Measurements from ENCODE around the gene LMF2. TPM values are rescaled to one million over a fixed set of nuclear protein-coding genes. Genes with fewer than 3 reads are reported as not detected.

The LMF2 gene
- total and polyA plus RNA-seq, 2 of the 4 experiments (the other 2 are of a cell fraction): 16.8 to 82.6 TPM

GRCh38 chr22:50553310-50553709 is 45.8 kb upstream of the LMF2 start:
- Histone ChIP-seq H3K14ac (replicated peaks; ENCODE audit: low read depth, low read length) (no peak overlapping the region), H3K56ac (ENCODE audit: extremely low read depth, insufficient read depth, low read length) (no peak overlapping the region), H2AFZ (replicated peaks; ENCODE audit: low read length, poor library complexity) (no peak overlapping the region), H3K27me3 (ENCODE audit: control insufficient read depth, insufficient read depth, low read length) (peaks cover 55% of the 10 kb centered on the region), H3K27ac (ENCODE audit: insufficient read depth, low read length) (no peak overlapping the region), H3K4ac (ENCODE audit: low read depth, low read length) (no peak overlapping the region), H4K5ac (ENCODE audit: low read depth, low read length) (no peak overlapping the region), H3K18ac (ENCODE audit: low read depth, low read length) (no peak overlapping the region), H3K4me1 (ENCODE audit: control insufficient read depth, insufficient read depth, low read length) (no peaks in the 10 kb centered on the region), H2BK15ac (ENCODE audit: low read depth, low read length) (no peak overlapping the region), H3K9me3 (ENCODE audit: control insufficient read depth, insufficient read depth, low read length) (no peaks in the 10 kb centered on the region), H2AK9ac (replicated peaks; ENCODE audit: low read depth, low read length, poor library complexity) (no peak overlapping the region), H3K9ac (ENCODE audit: low read depth, low read length) (no peak overlapping the region), H2BK20ac (ENCODE audit: low read depth, low read length) (no peak overlapping the region), H2AK5ac (ENCODE audit: low read depth, low read length) (no peak overlapping the region), H3K4me2 (ENCODE audit: low read depth, low read length) (no peak overlapping the region), H2BK5ac (ENCODE audit: low read depth, low read length, poor library complexity, severe bottlenecking) (no peak overlapping the region), H3K23ac (ENCODE audit: low read depth, low read length) (no peak overlapping the region), H3K4me3 (ENCODE audit: insufficient read depth, low read depth, low read length) (no peak overlapping the region), H3K79me1 (ENCODE audit: low read depth in 1 of 2, low read length in 2 of 2) (no peaks in the 10 kb centered on the region), H3K9me1 (ENCODE audit: insufficient read depth, low read length) (no peaks in the 10 kb centered on the region), H4K8ac (ENCODE audit: low read depth in 2 of 2, low read length in 2 of 2) (no peak overlapping the region), H2BK120ac (ENCODE audit: low read depth, low read length) (no peak overlapping the region), H4K20me1 (ENCODE audit: insufficient read depth, low read length) (no peaks in the 10 kb centered on the region), H3K36me3 (ENCODE audit: control insufficient read depth, insufficient read depth, low read length) (no peaks in the 10 kb centered on the region), H4K91ac (ENCODE audit: insufficient read depth, low read depth, low read length) (no peak overlapping the region)
- WGBS, 2 experiments (ENCODE audit: extremely low coverage in 2 of 2, insufficient read length in 1 of 2): 60% methylated on average over 2 of the region's 8 CpGs; no CpG with 5 or more reads in 1 of the 2 experiments
- ChIA-PET CTCF (interaction anchor here (1.0 to 1.4 kb wide), 2 partner anchors 10 to 28 kb away, joined by 3 read pairs; partner anchors contain the start of gene SYCE3), POLR2A (ENCODE audit: unreplicated experiment) (no interaction called here)
- no peak for TF ChIP-seq MAFK (IDR thresholded peaks at IDR 0.05; ENCODE audit: low read depth, low read length)
- no peak for TF ChIP-seq MXI1 (IDR thresholded peaks at IDR 0.05; ENCODE audit: borderline replicate concordance, low read depth, low read length)
- TF ChIP-seq, protein P1, sequence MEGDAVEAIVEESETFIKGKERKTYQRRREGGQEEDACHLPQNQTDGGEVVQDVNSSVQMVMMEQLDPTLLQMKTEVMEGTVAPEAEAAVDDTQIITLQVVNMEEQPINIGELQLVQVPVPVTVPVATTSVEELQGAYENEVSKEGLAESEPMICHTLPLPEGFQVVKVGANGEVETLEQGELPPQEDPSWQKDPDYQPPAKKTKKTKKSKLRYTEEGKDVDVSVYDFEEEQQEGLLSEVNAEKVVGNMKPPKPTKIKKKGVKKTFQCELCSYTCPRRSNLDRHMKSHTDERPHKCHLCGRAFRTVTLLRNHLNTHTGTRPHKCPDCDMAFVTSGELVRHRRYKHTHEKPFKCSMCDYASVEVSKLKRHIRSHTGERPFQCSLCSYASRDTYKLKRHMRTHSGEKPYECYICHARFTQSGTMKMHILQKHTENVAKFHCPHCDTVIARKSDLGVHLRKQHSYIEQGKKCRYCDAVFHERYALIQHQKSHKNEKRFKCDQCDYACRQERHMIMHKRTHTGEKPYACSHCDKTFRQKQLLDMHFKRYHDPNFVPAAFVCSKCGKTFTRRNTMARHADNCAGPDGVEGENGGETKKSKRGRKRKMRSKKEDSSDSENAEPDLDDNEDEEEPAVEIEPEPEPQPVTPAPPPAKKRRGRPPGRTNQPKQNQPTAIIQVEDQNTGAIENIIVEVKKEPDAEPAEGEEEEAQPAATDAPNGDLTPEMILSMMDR (conservative IDR thresholded peaks at IDR 0.05; ENCODE audit: low read depth, low read length): no peak
- TF ChIP-seq USF2 (IDR thresholded peaks at IDR 0.05; ENCODE audit: low read depth, low read length): no peak
- TF ChIP-seq NFE2L2 (IDR thresholded peaks at IDR 0.05; ENCODE audit: low read depth, low read length): no peak
- TF ChIP-seq RCOR1 (IDR thresholded peaks at IDR 0.05; ENCODE audit: insufficient replicate concordance, low read length): no peak
- no peak for TF ChIP-seq POLR2A (IDR thresholded peaks at IDR 0.05; ENCODE audit: low read depth, low read length)
- TF ChIP-seq RFX5 (IDR thresholded peaks at IDR 0.05; ENCODE audit: low read depth, low read length): no peak
- TF ChIP-seq, protein P2, sequence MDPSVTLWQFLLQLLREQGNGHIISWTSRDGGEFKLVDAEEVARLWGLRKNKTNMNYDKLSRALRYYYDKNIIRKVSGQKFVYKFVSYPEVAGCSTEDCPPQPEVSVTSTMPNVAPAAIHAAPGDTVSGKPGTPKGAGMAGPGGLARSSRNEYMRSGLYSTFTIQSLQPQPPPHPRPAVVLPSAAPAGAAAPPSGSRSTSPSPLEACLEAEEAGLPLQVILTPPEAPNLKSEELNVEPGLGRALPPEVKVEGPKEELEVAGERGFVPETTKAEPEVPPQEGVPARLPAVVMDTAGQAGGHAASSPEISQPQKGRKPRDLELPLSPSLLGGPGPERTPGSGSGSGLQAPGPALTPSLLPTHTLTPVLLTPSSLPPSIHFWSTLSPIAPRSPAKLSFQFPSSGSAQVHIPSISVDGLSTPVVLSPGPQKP (IDR thresholded peaks at IDR 0.05; ENCODE audit: borderline replicate concordance, low read depth, low read length): no peak
- TF ChIP-seq MAZ (IDR thresholded peaks at IDR 0.05; ENCODE audit: borderline replicate concordance, low read depth, low read length): no peak
- TF ChIP-seq CHD1 (IDR thresholded peaks at IDR 0.05; ENCODE audit: low read depth, low read length): no peak
- no peak for TF ChIP-seq FOS (IDR thresholded peaks at IDR 0.05; ENCODE audit: low read depth, low read length)
- TF ChIP-seq CEBPB (IDR thresholded peaks at IDR 0.05; ENCODE audit: low read depth, low read length): no peak
- TF ChIP-seq BHLHE40 (IDR thresholded peaks at IDR 0.05; ENCODE audit: low read depth, low read length): no peak
- no peak for TF ChIP-seq SMC3 (IDR thresholded peaks at IDR 0.05; ENCODE audit: low read depth, low read length)
- no peak for TF ChIP-seq RAD21 (IDR thresholded peaks at IDR 0.05; ENCODE audit: low read length)
- no peak for ATAC-seq (ENCODE audit: low read depth)
- in situ Hi-C loops (cut with MboI; ENCODE audit: low sequenced_read_pairs) (no loop called here), dilution Hi-C loops (cut with HindIII; ENCODE audit: low sequenced_read_pairs, unreplicated experiment) (no loop called here), intact Hi-C loops (cut with micrococcal nuclease) (no loop called here)
- no peak for DNase-seq
- no TSS peak for BruUV-seq (replicated peaks)

Measured in IMR-90 (cell line).